SH-SY5Y (cell line): Measurements from ENCODE around the gene PTGFR.

Experiments
- GATA2 ChIP-seq: IDR thresholded peaks from 2 replicates; pipeline ENCODE4 v1.6.1; 2011; ENCODE audit warnings: mild to moderate bottlenecking, low read depth, low read length
- GATA3 ChIP-seq: IDR thresholded peaks from 2 replicates; pipeline ENCODE4 v1.6.1; 2011; ENCODE audit warnings: low read depth, mild to moderate bottlenecking, low read length, moderate library complexity

- TF ChIP-seq GATA2: no peak
- no peak for TF ChIP-seq GATA3
Observed at GRCh38 chr1:78501203-78501602, 10.4 kb downstream of the PTGFR start.
